GM23338 (cell line): ENCODE measurements around the gene ALKBH1. TPM values are rescaled to one million over a fixed set of nuclear protein-coding genes. Genes with fewer than 3 reads are reported as not detected.
A peak's percentile ranks its signal among the peaks of the same experiment; 100 is the strongest.

ENCODE experiments used
- ATAC-seq: fragments of 200-7000 bp; cut with Tn5 transposase; 3 replicates; pipeline ENCODE4 v1.9.1; 2020
- DNase-seq: peaks from one replicate; pipeline ENCODE4 v3.0.0-alpha.2; 2015; ENCODE audit warnings: low spot score
- H2AFZ ChIP-seq: fragments of 200-600 bp; sonication (generic); 2 replicates; pipeline ENCODE4 v1.8.0; 2016; ENCODE audit warnings: antibody characterized with exemption, mild to moderate bottlenecking, moderate library complexity
- H3F3A ChIP-seq: fragments of 200-600 bp; sonication (generic); replicated peaks from 2 replicates; pipeline ENCODE4 v1.8.0; 2017; ENCODE audit warnings: antibody characterized with exemption, mixed run types, low read depth
- H3K27ac ChIP-seq: fragments of 200-600 bp; sonication (generic); 2 replicates; pipeline ENCODE4 v1.6.1; 2016; ENCODE audit warnings: low read depth
- H3K27me3 ChIP-seq: fragments of 200-600 bp; sonication (generic); 2 replicates; pipeline ENCODE4 v1.8.0; 2016; ENCODE audit warnings: mild to moderate bottlenecking, mixed run types, moderate library complexity; ENCODE audit not compliant: insufficient read depth
- H3K36me3 ChIP-seq: fragments of 200-600 bp; sonication (generic); 2 replicates; pipeline ENCODE4 v1.8.0; 2016; ENCODE audit warnings: mild to moderate bottlenecking; ENCODE audit not compliant: insufficient read depth
- H3K4me1 ChIP-seq: fragments of 200-600 bp; sonication (generic); 2 replicates; pipeline ENCODE4 v1.8.0; 2016; ENCODE audit warnings: mild to moderate bottlenecking, moderate library complexity; ENCODE audit not compliant: insufficient read depth
- H3K4me2 ChIP-seq: fragments of 200-600 bp; sonication (generic); 2 replicates; pipeline ENCODE4 v1.7.1; 2017; ENCODE audit warnings: mixed run types
- H3K4me3 ChIP-seq: fragments of 200-600 bp; sonication (generic); 2 replicates; pipeline ENCODE4 v1.6.1; 2016; ENCODE audit warnings: mixed run types
- H3K79me2 ChIP-seq: fragments of 200-600 bp; sonication (generic); replicated peaks from 2 replicates; pipeline ENCODE4 v1.8.0; 2017; ENCODE audit warnings: mild to moderate bottlenecking; ENCODE audit not compliant: insufficient read depth
- H3K9me2 ChIP-seq: fragments of 200-600 bp; sonication (generic); 2 replicates; pipeline ENCODE4 v1.8.0; 2017; ENCODE audit not compliant: insufficient read depth
- H4K20me1 ChIP-seq: fragments of 200-600 bp; sonication (generic); replicated peaks from 2 replicates; pipeline ENCODE4 v1.8.0; 2017; ENCODE audit warnings: mild to moderate bottlenecking; ENCODE audit not compliant: insufficient read depth
- H3K27ac Mint-ChIP-seq: 2 replicates; pipeline ENCODE4 v1.8.0; 2020; ENCODE audit warnings: inconsistent platforms, mild to moderate bottlenecking, moderate library complexity, mixed read lengths
- H3K27me3 Mint-ChIP-seq: 3 replicates; pipeline ENCODE4 v1.8.0; 2022; ENCODE audit warnings: low read depth, mild to moderate bottlenecking, moderate library complexity, mixed read lengths, inconsistent platforms; ENCODE audit not compliant: insufficient read depth, poor library complexity
- H3K36me3 Mint-ChIP-seq: 3 replicates; pipeline ENCODE4 v1.8.0; 2021; ENCODE audit warnings: low read depth, mild to moderate bottlenecking, inconsistent platforms, moderate library complexity, mixed read lengths
- H3K4me1 Mint-ChIP-seq: 3 replicates; pipeline ENCODE4 v1.8.0; 2020; ENCODE audit warnings: mild to moderate bottlenecking, inconsistent platforms, mixed read lengths
- H3K4me3 Mint-ChIP-seq: 3 replicates; pipeline ENCODE4 v1.8.0; 2021; ENCODE audit warnings: moderate library complexity, mild to moderate bottlenecking, inconsistent platforms, mixed read lengths
- H3K9me3 Mint-ChIP-seq: 3 replicates; pipeline ENCODE4 v1.8.0; 2020; ENCODE audit warnings: moderate library complexity, mild to moderate bottlenecking, inconsistent platforms, mixed read lengths
- CREB1 ChIP-seq: fragments of 250-450 bp; sonication (Bioruptor Pico); IDR thresholded peaks from 2 replicates; pipeline ENCODE4 v1.5.0; 2020; ENCODE audit warnings: low read depth, mild to moderate bottlenecking, moderate library complexity
- CTCF ChIP-seq, 2 experiments: fragments of 200-600 bp in 1 of 2; sonication (generic) in 1 of 2; conservative IDR thresholded peaks; 2 replicates each; pipeline versions ENCODE4 v1.5.1 to v1.6.1; 2016 to 2017; ENCODE audit warnings: antibody characterized with exemption in 2 of 2, low read depth in 2 of 2, mild to moderate bottlenecking in 2 of 2, moderate library complexity in 1 of 2
- ETS1 ChIP-seq: IDR thresholded peaks from 2 replicates; pipeline ENCODE4 v1.6.1; 2016; ENCODE audit warnings: antibody characterized with exemption
- EZH2 ChIP-seq: fragments of 200-600 bp; sonication (generic); IDR thresholded peaks from one replicate; pipeline ENCODE4 v1.8.0; 2017; ENCODE audit warnings: antibody characterized with exemption, mild to moderate bottlenecking, low read depth; ENCODE audit not compliant: unreplicated experiment
- EZH2phosphoT487 ChIP-seq: fragments of 200-600 bp; sonication (generic); IDR thresholded peaks from one replicate; pipeline ENCODE4 v1.8.1; 2018; ENCODE audit warnings: antibody characterized with exemption; ENCODE audit not compliant: unreplicated experiment
- JUNB ChIP-seq: IDR thresholded peaks from one replicate; pipeline ENCODE4 v1.6.1; 2016; ENCODE audit warnings: antibody characterized with exemption; ENCODE audit not compliant: unreplicated experiment
- NANOG ChIP-seq: IDR thresholded peaks from 2 replicates; pipeline ENCODE4 v1.6.1; 2016; ENCODE audit warnings: antibody characterized with exemption, borderline replicate concordance
- POLR2AphosphoS5 ChIP-seq: IDR thresholded peaks from 2 replicates; pipeline ENCODE4 v1.6.1; 2016; ENCODE audit warnings: antibody characterized with exemption, low read depth
- REST ChIP-seq: IDR thresholded peaks from one replicate; pipeline ENCODE4 v1.6.1; 2018; ENCODE audit warnings: antibody characterized with exemption; ENCODE audit not compliant: unreplicated experiment
- STAT1 ChIP-seq: IDR thresholded peaks from one replicate; pipeline ENCODE4 v1.6.1; 2016; ENCODE audit warnings: antibody characterized with exemption; ENCODE audit not compliant: unreplicated experiment
- ZNF114 ChIP-seq: fragments of 250-450 bp; sonication (Bioruptor Pico); IDR thresholded peaks from 2 replicates; pipeline ENCODE4 v1.5.0; 2020; ENCODE audit warnings: mild to moderate bottlenecking, moderate library complexity
- ZNF331 ChIP-seq: fragments of 250-450 bp; sonication (Bioruptor Pico); IDR thresholded peaks from 2 replicates; pipeline ENCODE4 v1.5.0; 2020; ENCODE audit warnings: low read depth, mild to moderate bottlenecking, moderate library complexity
- polyA plus RNA-seq: library from polyadenylated mRNA; unstranded; fragments of >200 nt; fragmentation: Nextera tagmentation; extraction: Ambion mirVana; gene quantifications from 2 replicates; pipeline ENCODE4 v1.2.1, GENCODE V29; 2016
- total RNA-seq: library from RNA; depleted of rRNA; stranded (reverse); fragments of >200 nt; shearing (Covaris generic); gene quantifications from 2 replicates; pipeline ENCODE4 v1.2.3, GENCODE V29; 2014

ALKBH1 gene
- total and polyA plus RNA-seq, 2 experiments from 2014 or later: 13.0 to 22.2 TPM

- DNase-seq: no peak
- H3K4me1 ChIP-seq: no peaks in the 10 kb centered on the region
- peaks cover 2% of the 10 kb centered on the region for H3K27me3 Mint-ChIP-seq
- H4K20me1 ChIP-seq: no peaks in the 10 kb centered on the region
- no peaks in the 10 kb centered on the region for H3K36me3 Mint-ChIP-seq
- no peak for TF ChIP-seq NANOG
- no peak for TF ChIP-seq EZH2
- TF ChIP-seq JUNB: no peak
- no peak for TF ChIP-seq EZH2phosphoT487
- no peaks in the 10 kb centered on the region for H3F3A ChIP-seq
- no peak for ATAC-seq
- 0 out of 2 replicates have a peak, but pooled peaks cover 3% of the 10 kb centered on the region for H3K9me2 ChIP-seq
- H2AFZ ChIP-seq: no peak overlapping the region
- H3K27me3 ChIP-seq: no peaks in the 10 kb centered on the region
- no peaks in the 10 kb centered on the region for H3K79me2 ChIP-seq
- no peak overlapping the region for H3K27ac ChIP-seq
- no peak overlapping the region for H3K4me3 Mint-ChIP-seq
- H3K4me2 ChIP-seq: no peak overlapping the region
- H3K4me3 ChIP-seq: no peak overlapping the region
- peaks cover 6% of the 10 kb centered on the region; the same call in 1 of the 2 replicates for H3K36me3 ChIP-seq
- H3K27ac Mint-ChIP-seq: no peak overlapping the region
- H3K9me3 Mint-ChIP-seq: peaks cover 12% of the 10 kb centered on the region; the same call in 1 of the 3 replicates
- no peaks in the 10 kb centered on the region for H3K4me1 Mint-ChIP-seq
Measured at GRCh38 chr14:77625360-77625759, 82.5 kb downstream of the ALKBH1 start.

GRCh38 chr14:77623201-77623600 is 84.6 kb downstream of the ALKBH1 start:
- H3K4me2 ChIP-seq: no peak overlapping the region
- no peaks in the 10 kb centered on the region for H3K9me2 ChIP-seq
- H3K79me2 ChIP-seq: no peaks in the 10 kb centered on the region
- H4K20me1 ChIP-seq: no peaks in the 10 kb centered on the region
- H3K27me3 ChIP-seq: no peaks in the 10 kb centered on the region
- H2AFZ ChIP-seq: 0 out of 2 replicates have a peak overlapping the region, but pooled peaks have one; percentile 56
- TF ChIP-seq ZNF331 (CRISPR knock-in tag) (no peak), CTCF (conservative IDR thresholded peaks at IDR 0.05; ENCODE audit: low read depth in 2 of 2) (no peak), STAT1 (no peak), ZNF114 (CRISPR knock-in tag) (no peak), EZH2phosphoT487 (no peak), JUNB (no peak), NANOG (no peak), CREB1 (CRISPR knock-in tag) (no peak), POLR2AphosphoS5 (no peak), REST (no peak), ETS1 (no peak)
- Mint-ChIP-seq H3K27ac (no peak overlapping the region), H3K36me3 (no peaks in the 10 kb centered on the region), H3K9me3 (no peaks in the 10 kb centered on the region), H3K4me1 (peaks cover under 1% of the 10 kb centered on the region; the same call in 2 of the 3 replicates), H3K27me3 (no peaks in the 10 kb centered on the region), H3K4me3 (no peak overlapping the region)
- H3K36me3 ChIP-seq: no peaks in the 10 kb centered on the region
- no peak for ATAC-seq
- H3F3A ChIP-seq: no peaks in the 10 kb centered on the region
- no peak overlapping the region for H3K4me3 ChIP-seq
- DNase-seq: no peak
- H3K27ac ChIP-seq: no peak overlapping the region
- no peaks in the 10 kb centered on the region for H3K4me1 ChIP-seq
